Colonic mucosa (tissue), 4 donors: ENCODE measurements around the gene NACC2. TPM values are rescaled to one million over a fixed set of nuclear protein-coding genes. Genes with fewer than 3 reads are reported as not detected.
"Not testable (repeated sequence)": the region's sequence is repeated elsewhere in the genome, so short reads cannot be mapped to it uniquely, and the experiment has no call there.

Experiments used
- DNase-seq: peaks from one replicate; pipeline ENCODE4 v3.0.0-alpha.2; 2020
- H3K27ac ChIP-seq: fragments of 200-600 bp; one replicate; pipeline ENCODE4 v1.8.0; 2021
- H3K27me3 ChIP-seq: fragments of 200-600 bp; one replicate; pipeline ENCODE4 v1.8.0; 2021
- H3K36me3 ChIP-seq: fragments of 200-600 bp; one replicate; pipeline ENCODE4 v1.8.0; 2021
- H3K4me1 ChIP-seq: fragments of 200-600 bp; one replicate; pipeline ENCODE4 v1.8.0; 2021; ENCODE audit warnings: mild to moderate bottlenecking
- H3K4me3 ChIP-seq: fragments of 200-600 bp; one replicate; pipeline ENCODE4 v1.8.0; 2021
- H3K9ac ChIP-seq, 2 donors: one replicate each; pipeline ENCODE4 v1.7.0; 2013; ENCODE audit warnings: control low read depth in 2 of 2, low read depth in 2 of 2, low read length in 2 of 2
- H3K9me3 ChIP-seq: fragments of 200-600 bp; one replicate; pipeline ENCODE4 v1.8.0; 2021
- intact Hi-C: fragments of 100-400 bp; cut with DNase I; formaldehyde crosslinking; loops from one replicate; pipeline ENCODE4 v1.14.1; 2022
- total RNA-seq, 2 donors: library from RNA; stranded (reverse); fragmentation: NEBNext Ultra II Directional in 1 of 2; extraction: Animal tissue kit (Norgen Biotek cat#: 25700) in 1 of 2; gene quantifications; one replicate each; pipeline ENCODE4 v1.2.1, GENCODE V29; 2021
- TF ChIP-seq, protein P1 (sequence below): fragments of 200-600 bp; IDR thresholded peaks from one replicate; pipeline ENCODE4 v1.8.0; 2022; ENCODE audit warnings: antibody characterized with exemption, mild to moderate bottlenecking
- donor health status: healthy.
- donor health status: DM: no; HTN: no; CAD: no.
- donor health status: DM: no; HTN: no; CAD: no.

Gene NACC2
- total RNA-seq, 2 donors from 2014 or later: 20.3 to 21.0 TPM

DNA sequence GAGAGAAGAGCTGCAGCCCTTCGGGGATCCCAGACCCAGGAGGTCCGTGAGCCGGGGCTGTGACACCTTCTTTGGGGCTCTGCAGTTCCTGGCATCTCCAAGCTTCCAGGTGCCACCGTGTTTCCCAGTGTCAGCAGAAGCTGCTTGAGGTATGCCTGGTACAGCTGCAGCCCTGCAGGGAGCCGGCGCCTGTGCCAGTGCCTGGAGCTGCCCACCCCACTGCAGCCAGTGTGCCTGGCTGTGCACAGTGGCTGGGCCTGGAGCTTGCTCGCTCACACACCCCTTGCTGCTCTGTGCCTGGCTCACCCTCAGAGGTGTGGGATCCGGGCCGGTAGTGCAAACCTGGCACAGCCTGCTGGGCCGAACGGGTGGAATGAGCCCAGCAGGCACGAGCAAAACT lies 65.5 kb downstream of the NACC2 start:
- no peak for DNase-seq
- intact Hi-C loops: no loop called here

DNA sequence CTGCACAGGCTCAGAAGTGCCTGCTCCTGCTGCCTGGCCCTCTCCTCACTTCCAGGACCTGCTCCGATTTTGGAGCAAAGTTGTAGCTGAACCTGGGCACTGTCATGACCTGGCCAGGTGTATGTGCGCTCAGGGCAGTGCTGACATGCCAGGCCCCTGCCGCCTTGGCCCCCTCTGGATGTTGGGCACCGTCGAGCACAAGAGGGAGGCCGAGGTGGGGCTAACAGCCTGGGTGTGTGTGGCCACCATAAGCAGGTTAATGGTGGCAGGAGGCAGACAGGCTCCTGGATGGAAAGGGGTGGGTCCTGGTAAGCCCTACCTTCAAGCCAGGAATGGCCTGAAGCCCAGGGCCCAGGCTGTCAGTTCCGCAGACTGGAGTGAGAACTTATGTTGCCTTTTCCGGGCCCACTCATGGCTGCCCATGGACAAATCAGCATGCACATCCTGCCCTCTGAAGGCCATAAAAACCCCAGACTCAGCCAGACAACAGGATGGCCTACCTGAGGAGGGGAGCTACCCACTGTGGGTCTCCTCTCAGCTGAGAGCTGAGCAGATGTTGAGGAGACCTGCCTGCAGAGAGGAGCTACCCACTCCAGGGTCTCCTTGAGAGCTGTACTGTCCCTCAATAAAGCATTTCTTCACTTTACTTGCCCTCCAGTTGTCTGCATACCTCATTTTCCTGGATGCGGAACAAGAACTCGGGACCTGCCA lies 66.2 kb downstream of the NACC2 start:
- Histone ChIP-seq H3K9ac (no peak overlapping the region), H3K27me3 (no peaks in the 10 kb centered on the region), H3K27ac (no peak overlapping the region), H3K36me3 (no peaks in the 10 kb centered on the region), H3K4me3 (no peak overlapping the region), H3K4me1 (no peaks in the 10 kb centered on the region), H3K9me3 (no peaks in the 10 kb centered on the region)
- DNase-seq: no peak
- TF ChIP-seq, protein P1, sequence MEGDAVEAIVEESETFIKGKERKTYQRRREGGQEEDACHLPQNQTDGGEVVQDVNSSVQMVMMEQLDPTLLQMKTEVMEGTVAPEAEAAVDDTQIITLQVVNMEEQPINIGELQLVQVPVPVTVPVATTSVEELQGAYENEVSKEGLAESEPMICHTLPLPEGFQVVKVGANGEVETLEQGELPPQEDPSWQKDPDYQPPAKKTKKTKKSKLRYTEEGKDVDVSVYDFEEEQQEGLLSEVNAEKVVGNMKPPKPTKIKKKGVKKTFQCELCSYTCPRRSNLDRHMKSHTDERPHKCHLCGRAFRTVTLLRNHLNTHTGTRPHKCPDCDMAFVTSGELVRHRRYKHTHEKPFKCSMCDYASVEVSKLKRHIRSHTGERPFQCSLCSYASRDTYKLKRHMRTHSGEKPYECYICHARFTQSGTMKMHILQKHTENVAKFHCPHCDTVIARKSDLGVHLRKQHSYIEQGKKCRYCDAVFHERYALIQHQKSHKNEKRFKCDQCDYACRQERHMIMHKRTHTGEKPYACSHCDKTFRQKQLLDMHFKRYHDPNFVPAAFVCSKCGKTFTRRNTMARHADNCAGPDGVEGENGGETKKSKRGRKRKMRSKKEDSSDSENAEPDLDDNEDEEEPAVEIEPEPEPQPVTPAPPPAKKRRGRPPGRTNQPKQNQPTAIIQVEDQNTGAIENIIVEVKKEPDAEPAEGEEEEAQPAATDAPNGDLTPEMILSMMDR: no peak
- intact Hi-C loops: no loop called here

More for the DNA sequence above, 65.5 kb downstream of the NACC2 start:
- H3K9ac ChIP-seq: no peak overlapping the region
- H3K9me3 ChIP-seq: no peaks in the 10 kb centered on the region
- no peak overlapping the region for H3K27ac ChIP-seq
- no peaks in the 10 kb centered on the region for H3K4me1 ChIP-seq
- TF ChIP-seq, protein P1: no peak
- no peaks in the 10 kb centered on the region for H3K36me3 ChIP-seq
- no peaks in the 10 kb centered on the region for H3K27me3 ChIP-seq
- H3K4me3 ChIP-seq: no peak overlapping the region

DNA sequence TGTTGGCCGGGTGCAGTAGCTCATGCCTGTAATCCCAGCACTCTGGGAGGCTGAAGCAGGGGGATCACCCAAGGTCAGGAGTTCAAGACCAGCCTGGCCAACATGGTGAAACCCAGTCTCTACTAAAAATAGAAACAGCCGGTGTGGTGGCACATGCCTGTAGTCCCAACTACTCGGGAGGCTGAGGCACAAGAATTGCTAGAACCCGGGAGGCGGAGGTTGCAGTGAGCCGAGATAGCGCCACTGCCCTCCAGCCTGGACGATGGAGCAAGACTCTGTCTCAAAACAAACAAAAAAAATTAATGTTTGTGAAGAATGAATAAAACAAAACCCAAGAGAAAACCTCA lies 68.2 kb downstream of the NACC2 start:
- DNase-seq, H3K4me1 ChIP-seq, H3K9ac ChIP-seq, H3K27me3 ChIP-seq, H3K9me3 ChIP-seq, H3K27ac ChIP-seq, H3K4me3 ChIP-seq, intact Hi-C loops, H3K36me3 ChIP-seq: not testable (repeated sequence)

DNA sequence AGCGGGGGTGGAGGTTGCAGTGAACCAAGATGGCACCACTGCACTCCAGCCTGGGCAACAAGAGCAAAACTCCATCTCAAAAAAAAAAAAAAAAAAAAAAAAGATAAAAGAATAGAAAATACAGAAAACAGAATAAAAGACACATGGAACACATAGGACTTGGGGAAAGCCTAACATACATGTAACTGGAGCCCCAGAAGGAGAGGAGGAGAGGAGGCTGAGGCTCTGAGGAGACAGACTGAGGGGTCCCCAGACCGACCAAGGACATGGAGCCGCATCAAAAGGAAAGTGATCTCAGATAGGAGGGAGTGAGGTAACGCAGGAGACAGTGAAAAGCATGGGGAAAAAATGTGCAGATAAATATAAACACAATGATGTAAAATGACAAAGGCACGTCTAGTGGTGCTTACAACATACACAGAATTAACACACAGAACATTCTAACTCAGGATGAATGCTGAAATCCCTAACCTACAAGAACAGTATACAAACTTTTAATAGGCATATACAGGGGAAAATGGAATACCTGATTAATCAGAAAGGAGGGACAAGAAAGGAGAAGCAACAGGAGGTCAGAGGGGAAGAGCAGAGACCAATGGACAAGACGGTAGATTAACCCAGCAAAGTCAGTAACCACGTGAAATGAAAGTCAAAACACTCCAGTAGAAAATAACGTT lies 68.7 kb downstream of the NACC2 start:
- intact Hi-C loops: no loop called here
- H3K9me3 ChIP-seq: no peaks in the 10 kb centered on the region
- no peak overlapping the region for H3K9ac ChIP-seq

DNA sequence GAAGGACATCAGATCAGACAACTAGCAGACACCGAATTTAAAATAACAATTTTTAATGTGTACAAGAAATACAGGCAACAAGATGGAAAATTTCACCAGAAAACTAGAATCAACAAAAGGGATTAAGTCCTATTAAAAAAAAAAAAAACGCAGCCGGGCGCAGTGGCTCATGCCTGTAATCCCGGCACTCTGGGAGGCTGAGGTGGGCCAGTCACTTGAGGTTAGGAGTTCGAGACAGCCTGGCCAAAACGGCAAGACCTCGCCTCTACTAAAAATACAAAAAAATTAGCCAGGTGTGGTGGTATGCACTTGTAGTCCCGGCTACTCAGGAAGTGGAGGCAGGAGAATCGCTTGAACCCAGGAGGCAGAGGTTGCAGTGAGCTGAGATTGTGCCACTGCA lies 69.6 kb downstream of the NACC2 start:
- Histone ChIP-seq H3K27ac (no peak overlapping the region), H3K36me3 (no peaks in the 10 kb centered on the region), H3K27me3 (no peaks in the 10 kb centered on the region), H3K4me1 (no peaks in the 10 kb centered on the region), H3K9ac (no peak overlapping the region), H3K9me3 (no peaks in the 10 kb centered on the region), H3K4me3 (no peak overlapping the region)
- TF ChIP-seq, protein P1: no peak
- intact Hi-C loops: no loop called here
- DNase-seq: no peak

More for the DNA sequence above, 68.7 kb downstream of the NACC2 start:
- DNase-seq: no peak
- TF ChIP-seq, protein P1: no peak
- Histone ChIP-seq H3K27ac (no peak overlapping the region), H3K36me3 (no peaks in the 10 kb centered on the region), H3K4me3 (no peak overlapping the region), H3K4me1 (no peaks in the 10 kb centered on the region), H3K27me3 (no peaks in the 10 kb centered on the region)

DNA sequence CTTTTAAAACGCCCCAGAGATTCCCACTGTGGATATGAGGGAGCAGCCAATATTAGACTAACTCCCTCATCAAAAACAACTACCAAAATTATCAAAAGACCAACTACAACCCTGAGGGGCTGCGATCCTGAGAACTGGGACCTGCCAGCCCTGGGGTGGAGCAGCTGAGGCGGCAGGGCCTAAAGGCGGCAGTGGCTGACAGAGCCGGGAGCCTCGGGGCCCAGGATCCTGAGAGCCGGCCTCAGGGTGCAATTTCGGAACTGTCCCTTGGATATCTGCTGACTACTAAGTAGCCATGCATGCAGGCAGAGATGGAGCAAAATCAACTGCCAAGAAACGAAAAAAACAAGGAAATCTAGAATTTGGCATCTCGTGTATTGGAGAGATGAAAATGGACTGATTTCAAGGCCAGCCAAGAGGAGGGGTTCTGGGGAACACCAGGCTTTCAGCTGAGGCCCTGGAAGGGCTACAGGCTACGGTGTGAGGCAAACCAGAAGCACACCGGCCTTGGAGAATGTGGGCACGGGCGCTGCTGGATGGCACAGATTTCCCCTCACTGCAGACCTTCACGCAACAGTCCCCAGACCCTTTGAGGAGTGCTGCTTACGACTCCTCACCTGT lies 70.3 kb downstream of the NACC2 start:
- Histone ChIP-seq H3K27ac (no peak overlapping the region), H3K9ac (no peak overlapping the region), H3K36me3 (no peaks in the 10 kb centered on the region), H3K9me3 (no peaks in the 10 kb centered on the region), H3K27me3 (no peaks in the 10 kb centered on the region), H3K4me3 (no peak overlapping the region), H3K4me1 (no peaks in the 10 kb centered on the region)
- TF ChIP-seq, protein P1: no peak
- DNase-seq: no peak
- intact Hi-C loops: no loop called here
